GM12875 (cell line): ENCODE measurements around the gene STK32C.
"Not testable (repeated sequence)": the region's sequence is repeated elsewhere in the genome, so short reads cannot be mapped to it uniquely, and the experiment has no call there.

Experiments used
- H3K4me3 ChIP-seq: one replicate; pipeline ENCODE4 v1.5.1; 2011; ENCODE audit warnings: low read depth, low read length, control low read depth
- TF ChIP-seq, protein P1 (sequence below): IDR thresholded peaks from 2 replicates; pipeline ENCODE4 v1.5.1; 2011; ENCODE audit warnings: low read depth, mild to moderate bottlenecking, control low read depth, inconsistent platforms, low read length, moderate library complexity, borderline replicate concordance; ENCODE audit not compliant: insufficient read depth

Gene STK32C

GRCh38 chr10:132225849-132226205 is 81.9 kb downstream of the STK32C start:
- no peak overlapping the region for H3K4me3 ChIP-seq
- TF ChIP-seq, protein P1, sequence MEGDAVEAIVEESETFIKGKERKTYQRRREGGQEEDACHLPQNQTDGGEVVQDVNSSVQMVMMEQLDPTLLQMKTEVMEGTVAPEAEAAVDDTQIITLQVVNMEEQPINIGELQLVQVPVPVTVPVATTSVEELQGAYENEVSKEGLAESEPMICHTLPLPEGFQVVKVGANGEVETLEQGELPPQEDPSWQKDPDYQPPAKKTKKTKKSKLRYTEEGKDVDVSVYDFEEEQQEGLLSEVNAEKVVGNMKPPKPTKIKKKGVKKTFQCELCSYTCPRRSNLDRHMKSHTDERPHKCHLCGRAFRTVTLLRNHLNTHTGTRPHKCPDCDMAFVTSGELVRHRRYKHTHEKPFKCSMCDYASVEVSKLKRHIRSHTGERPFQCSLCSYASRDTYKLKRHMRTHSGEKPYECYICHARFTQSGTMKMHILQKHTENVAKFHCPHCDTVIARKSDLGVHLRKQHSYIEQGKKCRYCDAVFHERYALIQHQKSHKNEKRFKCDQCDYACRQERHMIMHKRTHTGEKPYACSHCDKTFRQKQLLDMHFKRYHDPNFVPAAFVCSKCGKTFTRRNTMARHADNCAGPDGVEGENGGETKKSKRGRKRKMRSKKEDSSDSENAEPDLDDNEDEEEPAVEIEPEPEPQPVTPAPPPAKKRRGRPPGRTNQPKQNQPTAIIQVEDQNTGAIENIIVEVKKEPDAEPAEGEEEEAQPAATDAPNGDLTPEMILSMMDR = no peak

DNA sequence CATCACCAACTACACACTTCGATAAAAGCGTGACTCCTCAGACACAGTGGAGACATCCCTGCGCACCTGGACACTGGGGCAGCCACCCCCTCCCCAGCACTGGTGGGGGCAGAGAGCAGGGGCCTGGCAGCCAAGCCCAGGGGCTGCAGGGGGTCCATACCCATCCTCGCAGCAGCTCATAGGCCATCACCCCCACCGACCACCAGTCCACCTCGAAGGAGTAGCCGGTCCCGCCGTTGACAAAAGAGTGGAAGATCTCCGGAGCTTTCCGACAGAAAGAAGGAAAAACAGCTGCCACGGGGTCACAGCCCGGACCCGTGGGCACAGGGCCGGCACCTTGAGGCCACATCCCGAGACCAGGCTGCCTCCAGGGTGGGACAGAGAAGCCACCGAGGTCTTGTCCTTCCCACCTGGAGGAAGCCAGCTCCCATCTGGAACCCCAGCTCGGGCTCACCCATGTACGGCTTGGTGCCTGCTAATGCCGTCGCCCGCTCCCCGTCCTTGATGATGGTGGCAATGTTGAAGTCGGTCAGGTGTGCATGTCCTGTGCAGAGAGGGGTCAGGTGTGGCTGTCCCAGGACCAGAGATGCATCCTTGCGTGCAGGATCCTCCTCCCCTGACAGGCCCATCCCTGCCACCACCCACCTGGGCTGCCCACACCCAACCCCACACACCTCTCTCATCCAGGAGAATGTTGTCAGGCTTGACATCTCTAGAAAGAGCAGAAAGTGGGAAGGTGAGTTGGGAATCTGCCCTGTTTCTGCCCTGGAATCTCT is 82.5 kb downstream of the STK32C start:
- TF ChIP-seq, protein P1 = no peak
- no peak overlapping the region for H3K4me3 ChIP-seq

DNA sequence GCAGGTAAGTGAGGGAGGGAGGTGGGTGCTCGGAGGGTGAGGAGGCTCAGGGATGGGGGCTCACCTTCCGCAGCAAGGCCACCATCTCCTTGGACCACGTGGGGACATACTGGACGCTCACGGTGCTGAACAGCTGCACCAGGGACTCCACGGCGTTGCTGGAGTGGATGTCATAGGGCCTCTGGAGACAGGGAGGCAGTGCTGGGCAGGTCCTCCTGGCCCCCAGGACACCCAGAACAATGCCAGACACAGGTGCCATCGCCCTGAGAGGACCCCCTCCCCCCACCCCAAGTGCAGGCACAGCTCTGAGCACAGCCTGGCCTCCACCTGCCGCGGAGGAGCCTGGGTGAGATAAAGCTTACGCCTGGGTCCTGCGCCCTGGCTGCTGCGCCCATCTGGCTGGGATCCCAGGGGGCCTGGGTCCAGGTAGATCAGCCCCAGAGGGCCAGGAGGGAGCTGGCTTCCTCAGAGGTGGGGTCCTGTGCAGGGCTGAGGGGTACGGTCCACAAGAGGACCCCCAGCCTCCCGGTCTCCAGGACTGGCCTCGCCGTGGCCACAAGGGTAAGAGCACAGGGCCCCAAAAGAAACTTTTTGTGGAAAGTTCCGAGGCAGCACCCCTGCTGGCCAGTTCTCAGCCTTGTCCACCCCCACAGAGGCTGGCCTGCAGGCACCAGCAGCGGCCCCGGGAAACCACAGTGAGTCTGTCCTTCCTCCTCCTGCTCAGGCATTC is 83.2 kb downstream of the STK32C start:
- TF ChIP-seq, protein P1 = no peak
- no peak overlapping the region for H3K4me3 ChIP-seq

DNA sequence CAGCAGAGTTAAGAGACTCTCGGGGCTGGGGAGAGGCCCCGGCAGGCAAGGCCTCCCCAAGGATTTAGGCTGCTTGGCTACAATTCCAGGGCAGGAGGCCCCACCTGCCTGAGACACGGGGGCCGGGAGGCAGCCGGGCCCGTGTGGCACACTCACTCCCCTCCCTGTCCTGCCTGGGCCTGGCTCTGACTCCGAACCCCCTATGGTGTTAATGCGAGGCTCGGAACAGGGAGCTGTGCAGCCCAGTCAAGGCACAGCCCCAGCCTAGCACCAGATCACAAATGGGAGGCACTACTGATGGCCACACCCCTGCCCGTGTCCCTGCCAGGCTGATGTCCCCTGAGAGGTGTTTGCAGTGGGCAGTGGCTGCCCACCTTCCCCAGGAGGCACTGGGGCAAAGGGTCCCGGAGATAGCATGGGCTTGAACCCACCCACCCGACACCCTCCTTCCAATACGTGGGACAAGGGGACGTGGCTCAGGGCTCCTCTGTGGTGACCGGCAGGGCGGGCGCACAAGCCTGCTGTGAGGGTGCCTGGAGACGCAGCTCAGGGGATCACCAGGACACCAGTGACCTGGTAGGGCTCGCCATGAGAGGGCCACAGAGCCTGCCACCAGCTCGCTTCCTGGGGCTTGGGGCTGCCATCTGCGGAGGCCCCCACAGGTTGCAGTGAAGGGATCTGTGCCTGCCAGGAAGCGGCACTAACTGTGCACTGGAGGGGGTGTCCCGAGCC is 84.0 kb downstream of the STK32C start:
- H3K4me3 ChIP-seq = no peak overlapping the region
- TF ChIP-seq, protein P1 = no peak

DNA sequence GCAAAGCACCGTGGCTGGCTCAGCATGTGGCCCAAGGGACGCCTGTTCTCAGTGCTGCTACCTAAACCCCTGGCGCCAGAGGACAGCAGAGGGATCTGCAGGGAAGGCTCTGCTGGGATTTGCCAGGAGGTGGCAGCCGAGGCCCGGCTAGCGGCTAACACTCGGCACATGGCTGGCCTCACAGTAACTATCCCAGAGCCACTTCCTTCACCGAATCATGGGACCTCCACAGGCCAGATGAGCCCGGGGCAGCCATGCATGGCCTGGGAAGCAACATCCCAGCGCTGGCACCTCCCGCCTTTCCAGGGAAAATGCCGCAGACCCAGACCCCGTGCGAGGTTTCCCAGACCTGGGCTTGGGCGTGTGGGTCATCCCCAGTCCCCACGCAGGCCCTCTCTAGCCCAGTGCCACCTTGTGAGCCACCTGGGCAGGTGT is 84.6 kb downstream of the STK32C start:
- TF ChIP-seq, protein P1 = peak; percentile 88
- H3K4me3 ChIP-seq = no peak overlapping the region

GRCh38 chr10:132222726-132223125 is 85.0 kb downstream of the STK32C start:
- TF ChIP-seq, protein P1 = no peak
- no peak overlapping the region for H3K4me3 ChIP-seq

DNA sequence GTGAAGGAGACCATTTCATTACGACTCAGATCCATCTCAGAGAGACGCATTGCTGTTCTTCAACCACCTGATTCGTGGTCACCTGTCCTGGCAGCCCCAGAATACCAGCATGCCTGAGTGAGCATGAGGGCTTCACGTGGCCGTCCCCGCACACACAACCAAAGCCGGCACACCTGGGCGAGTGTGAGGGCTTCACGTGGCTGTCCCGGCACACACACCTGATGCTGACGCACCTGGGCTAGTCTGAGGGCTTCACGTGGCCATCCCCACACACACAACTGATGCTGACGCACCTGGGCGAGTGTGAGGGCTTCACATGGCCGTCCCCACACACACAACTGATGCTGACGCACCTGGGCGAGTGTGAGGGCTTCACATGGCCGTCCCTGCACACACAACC is 86.8 kb downstream of the STK32C start:
- H3K4me3 ChIP-seq = not testable (repeated sequence)
